GM12878 (cell line): ENCODE results near the gene DUSP15. TPM values are rescaled to one million over a fixed set of nuclear protein-coding genes. Genes with fewer than 3 reads are reported as not detected.

ENCODE experiments used
- ATAC-seq: fragments of 200-7000 bp; cut with Tn5 transposase; 3 replicates; pipeline ENCODE4 v1.9.1; 2020; ENCODE audit warnings: mild to moderate bottlenecking, moderate library complexity
- BruUV-seq: library from RNA; stranded (reverse); fragments of 400-500 nt; replicated peaks from 2 replicates; lab custom pipeline; 2021; lab: Mats Ljungman, UMichigan
- CTCF ChIA-PET: fragments of 300-600 bp; sonication (Branson Sonifier 250); formaldehyde crosslinking; extraction: SDS; loops from one replicate; lab custom pipeline; 2021; ENCODE audit warnings: inconsistent platforms; lab: Yijun Ruan, JAX
- POLR2A ChIA-PET: fragments of 350-600 bp; formaldehyde crosslinking; extraction: SDS; loops from one replicate; lab custom pipeline; 2021; ENCODE audit warnings: inconsistent platforms; lab: Charles Lee
- RAD21 ChIA-PET: fragments of 300-600 bp; sonication (Branson Sonifier 250); formaldehyde crosslinking; loops from one replicate; lab custom pipeline; 2023; ENCODE audit warnings: antibody characterized with exemption; ENCODE audit not compliant: unreplicated experiment; lab: Charles Lee
- SMC1A ChIA-PET: fragments of 300-600 bp; sonication (Branson Sonifier 250); formaldehyde crosslinking; loops from one replicate; lab custom pipeline; 2023; ENCODE audit not compliant: unreplicated experiment, uncharacterized antibody; lab: Charles Lee
- DNase-seq: peaks from one replicate; pipeline ENCODE4 v3.0.0-alpha.2; 2011; ENCODE audit warnings: low read depth, low spot score
- FAIRE-seq: peaks from 3 replicates; lab custom pipeline; 2011; peaks lifted over from hg19 to GRCh38; lab: Jason Lieb, UNC
- H2AFZ ChIP-seq: 2 replicates; pipeline ENCODE4 v1.6.0; 2011; ENCODE audit warnings: low read depth, low read length, control low read depth; ENCODE audit not compliant: control insufficient read depth
- H3K27ac ChIP-seq: 2 replicates; pipeline ENCODE4 v1.5.1; 2011; ENCODE audit warnings: control low read depth; ENCODE audit not compliant: control insufficient read depth, insufficient read depth
- H3K27me3 ChIP-seq, 2 experiments: replicated peaks in 1 of 2; 2 replicates each; pipeline versions ENCODE4 v1.6.0 to v1.6.1; 2011; ENCODE audit warnings: low read length in 1 of 2; ENCODE audit not compliant: control insufficient read depth in 2 of 2, insufficient read depth in 2 of 2
- H3K36me3 ChIP-seq, 2 experiments: 2 replicates each; pipeline ENCODE4 v1.5.1; 2011; ENCODE audit warnings: low read length in 1 of 2; ENCODE audit not compliant: control insufficient read depth in 2 of 2, insufficient read depth in 2 of 2
- H3K4me1 ChIP-seq: 2 replicates; pipeline ENCODE4 v1.6.1; 2011; ENCODE audit warnings: mild to moderate bottlenecking, low read length, moderate library complexity, mixed read lengths; ENCODE audit not compliant: control insufficient read depth, insufficient read depth
- H3K4me2 ChIP-seq: 2 replicates; pipeline ENCODE4 v1.6.0; 2011; ENCODE audit warnings: control low read depth; ENCODE audit not compliant: control insufficient read depth, insufficient read depth
- H3K4me3 ChIP-seq: fragments of 200-600 bp; sonication (generic); 2 replicates; pipeline ENCODE4 v1.5.1; 2016
- H3K79me2 ChIP-seq: 2 replicates; pipeline ENCODE4 v1.6.0; 2011; ENCODE audit warnings: low read length; ENCODE audit not compliant: control insufficient read depth, insufficient read depth
- H3K9ac ChIP-seq: 2 replicates; pipeline ENCODE4 v1.8.0; 2011; ENCODE audit warnings: low read length, control low read depth, mixed read lengths; ENCODE audit not compliant: control insufficient read depth, insufficient read depth
- H3K9me3 ChIP-seq: replicated peaks from 3 replicates; pipeline ENCODE4 v1.5.1; 2011; ENCODE audit warnings: mild to moderate bottlenecking, low read length; ENCODE audit not compliant: control insufficient read depth, insufficient read depth
- H4K20me1 ChIP-seq: 2 replicates; pipeline ENCODE4 v1.6.0; 2011; ENCODE audit not compliant: control insufficient read depth, insufficient read depth
- HDAC6 ChIP-seq: fragments of 200-600 bp; sonication (generic); IDR thresholded peaks from one replicate; pipeline ENCODE4 v1.8.0; 2017; ENCODE audit warnings: antibody characterized with exemption; ENCODE audit not compliant: unreplicated experiment
- HDGF ChIP-seq: fragments of 450-650 bp; IDR thresholded peaks from 2 replicates; pipeline ENCODE4 v1.6.1; 2016; ENCODE audit warnings: antibody characterized with exemption
- MYC ChIP-seq: IDR thresholded peaks from 2 replicates; pipeline ENCODE4 v1.6.1; 2011; ENCODE audit warnings: mild to moderate bottlenecking, low read length, moderate library complexity, inconsistent platforms; ENCODE audit not compliant: insufficient read depth, insufficient replicate concordance, insufficient read length, severe bottlenecking
- POU2F2 ChIP-seq: IDR thresholded peaks from 3 replicates; pipeline ENCODE4 v1.6.1; 2011; ENCODE audit warnings: low read depth, mild to moderate bottlenecking, low read length, borderline replicate concordance
- ZSCAN29 ChIP-seq: fragments of 450-650 bp; IDR thresholded peaks from 2 replicates; pipeline ENCODE4 v1.6.1; 2017; ENCODE audit warnings: mild to moderate bottlenecking, moderate library complexity
- ZZZ3 ChIP-seq: IDR thresholded peaks from 2 replicates; pipeline ENCODE4 v1.6.1; 2011; ENCODE audit warnings: low read depth; ENCODE audit not compliant: control insufficient read depth, insufficient read length
- WGBS: methylation state at CpG from one replicate; pipeline ENCODE4 v1.1.6; 2016; ENCODE audit warnings: low lambda C conversion rate; ENCODE audit not compliant: insufficient replicate concordance, insufficient coverage; ENCODE audit errors: missing lambda C conversion rate; 5-methylcytosine and 5-hydroxymethylcytosine counted together
- in situ Hi-C: fragments of 300-500 bp; cut with MboI; formaldehyde crosslinking; loops from 9 replicates; pipeline ENCODE4 v1.14.3; 2018; ENCODE audit warnings: mixed read lengths
- intact Hi-C: fragments of 100-400 bp; cut with micrococcal nuclease; formaldehyde crosslinking; loops from one replicate; pipeline ENCODE4 v1.14.2; 2022; ENCODE audit not compliant: unreplicated experiment
- polyA plus RNA-seq, 11 experiments: library from polyadenylated mRNA; depleted of rRNA in 4 of 11; unstranded in 6 of 11; stranded (reverse) in 5 of 11; fragments of >200 nt; fragmentation: Nextera tagmentation in 4 of 11; fragmentation: Illumina TruSeq in 1 of 11; extraction: Ambion mirVana in 4 of 11; extraction: Trizol in 1 of 11; gene quantifications; 1 replicate in 1 of 11; 2 replicates in 10 of 11; pipeline versions ENCODE4 v1.2.1 to v1.2.3, GENCODE V29; 2011 to 2016; ENCODE audit warnings: inconsistent platforms in 2 of 11, missing spikeins in 2 of 11, low read depth in 1 of 11
- total RNA-seq, 4 experiments: library from RNA; depleted of rRNA in 3 of 4; stranded (reverse); fragments of >200 nt in 3 of 4; fragmentation: Illumina TruSeq in 1 of 4; extraction: Trizol in 1 of 4; gene quantifications; 2 replicates each; pipeline versions ENCODE4 v1.2.1 to v1.2.3, GENCODE V29; 2013 to 2021
- TF ChIP-seq, protein P1 (sequence below): fragments of 150-350 bp; IDR thresholded peaks from 2 replicates; pipeline ENCODE4 v1.6.1; 2016; ENCODE audit warnings: low read depth, low read length
- TF ChIP-seq, protein P2 (sequence below): IDR thresholded peaks from 2 replicates; pipeline ENCODE4 v1.6.1; 2011; ENCODE audit warnings: mild to moderate bottlenecking, low read depth, low read length, moderate library complexity; ENCODE audit not compliant: insufficient replicate concordance
- TF ChIP-seq, protein P3 (sequence below): fragments of 450-650 bp; IDR thresholded peaks from 2 replicates; pipeline ENCODE4 v1.6.1; 2016; ENCODE audit warnings: mild to moderate bottlenecking, moderate library complexity, borderline replicate concordance

Gene DUSP15
- total and polyA plus RNA-seq, 10 of the 15 experiments (the other 5 are each of a cell fraction or from before 2014, with no cell fraction given) = 0.06 to 2.5 (median 0.67) TPM; not detected in 1

DNA sequence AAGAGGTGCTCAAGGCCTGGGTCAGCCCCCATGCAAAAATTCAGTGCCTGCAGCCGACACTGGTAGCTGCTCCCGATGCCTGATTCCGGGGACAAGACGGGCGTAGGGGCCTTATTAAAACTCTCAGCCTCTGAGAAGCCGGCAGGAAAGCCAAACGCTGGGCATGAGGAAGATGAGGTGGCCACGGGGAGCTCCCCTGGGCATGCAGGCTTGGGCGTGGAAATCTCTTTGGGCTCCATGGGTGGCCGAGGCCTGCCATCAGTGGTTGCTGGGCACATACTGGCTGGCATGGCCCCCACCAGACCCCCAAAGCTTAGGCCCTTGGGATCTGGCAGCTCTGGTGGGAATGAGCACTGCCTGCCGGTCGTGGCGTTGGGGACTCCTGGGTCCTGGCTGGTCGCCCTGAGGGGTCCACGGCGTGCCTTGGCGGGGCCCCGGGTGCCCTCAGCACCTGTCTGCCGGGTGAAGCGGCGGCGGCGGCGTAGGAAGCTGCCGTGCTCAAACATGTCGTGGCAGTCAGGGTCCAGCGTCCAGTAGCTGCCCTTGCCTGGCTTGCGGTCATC lies 25.5 kb downstream of the DUSP15 start:
- H3K9ac ChIP-seq = no peak overlapping the region
- H3K9me3 ChIP-seq = no peaks in the 10 kb centered on the region
- no peaks in the 10 kb centered on the region; the same call in 1 of the 2 replicates for H4K20me1 ChIP-seq
- 65% methylated on average over 21 of the region's 28 CpGs for WGBS
- no peak overlapping the region for H3K4me2 ChIP-seq
- no peak overlapping the region for H3K4me3 ChIP-seq
- in situ Hi-C loops (no loop called here), intact Hi-C loops (loop anchor here (5.0 kb wide), 1 partner anchor 172 kb away; no protein-coding TSS in a partner anchor)
- H3K79me2 ChIP-seq = no peaks in the 10 kb centered on the region
- DNase-seq (no peak), FAIRE-seq (no peak), ATAC-seq (no peak)
- H3K36me3 ChIP-seq = no peaks in the 10 kb centered on the region
- POLR2A ChIA-PET = no interaction called here
- no peak overlapping the region for H2AFZ ChIP-seq
- BruUV-seq = no TSS peak
- TF ChIP-seq, protein P1, sequence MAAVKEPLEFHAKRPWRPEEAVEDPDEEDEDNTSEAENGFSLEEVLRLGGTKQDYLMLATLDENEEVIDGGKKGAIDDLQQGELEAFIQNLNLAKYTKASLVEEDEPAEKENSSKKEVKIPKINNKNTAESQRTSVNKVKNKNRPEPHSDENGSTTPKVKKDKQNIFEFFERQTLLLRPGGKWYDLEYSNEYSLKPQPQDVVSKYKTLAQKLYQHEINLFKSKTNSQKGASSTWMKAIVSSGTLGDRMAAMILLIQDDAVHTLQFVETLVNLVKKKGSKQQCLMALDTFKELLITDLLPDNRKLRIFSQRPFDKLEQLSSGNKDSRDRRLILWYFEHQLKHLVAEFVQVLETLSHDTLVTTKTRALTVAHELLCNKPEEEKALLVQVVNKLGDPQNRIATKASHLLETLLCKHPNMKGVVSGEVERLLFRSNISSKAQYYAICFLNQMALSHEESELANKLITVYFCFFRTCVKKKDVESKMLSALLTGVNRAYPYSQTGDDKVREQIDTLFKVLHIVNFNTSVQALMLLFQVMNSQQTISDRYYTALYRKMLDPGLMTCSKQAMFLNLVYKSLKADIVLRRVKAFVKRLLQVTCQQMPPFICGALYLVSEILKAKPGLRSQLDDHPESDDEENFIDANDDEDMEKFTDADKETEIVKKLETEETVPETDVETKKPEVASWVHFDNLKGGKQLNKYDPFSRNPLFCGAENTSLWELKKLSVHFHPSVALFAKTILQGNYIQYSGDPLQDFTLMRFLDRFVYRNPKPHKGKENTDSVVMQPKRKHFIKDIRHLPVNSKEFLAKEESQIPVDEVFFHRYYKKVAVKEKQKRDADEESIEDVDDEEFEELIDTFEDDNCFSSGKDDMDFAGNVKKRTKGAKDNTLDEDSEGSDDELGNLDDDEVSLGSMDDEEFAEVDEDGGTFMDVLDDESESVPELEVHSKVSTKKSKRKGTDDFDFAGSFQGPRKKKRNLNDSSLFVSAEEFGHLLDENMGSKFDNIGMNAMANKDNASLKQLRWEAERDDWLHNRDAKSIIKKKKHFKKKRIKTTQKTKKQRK = no peak
- no peak for TF ChIP-seq HDAC6
- TF ChIP-seq, protein P2, sequence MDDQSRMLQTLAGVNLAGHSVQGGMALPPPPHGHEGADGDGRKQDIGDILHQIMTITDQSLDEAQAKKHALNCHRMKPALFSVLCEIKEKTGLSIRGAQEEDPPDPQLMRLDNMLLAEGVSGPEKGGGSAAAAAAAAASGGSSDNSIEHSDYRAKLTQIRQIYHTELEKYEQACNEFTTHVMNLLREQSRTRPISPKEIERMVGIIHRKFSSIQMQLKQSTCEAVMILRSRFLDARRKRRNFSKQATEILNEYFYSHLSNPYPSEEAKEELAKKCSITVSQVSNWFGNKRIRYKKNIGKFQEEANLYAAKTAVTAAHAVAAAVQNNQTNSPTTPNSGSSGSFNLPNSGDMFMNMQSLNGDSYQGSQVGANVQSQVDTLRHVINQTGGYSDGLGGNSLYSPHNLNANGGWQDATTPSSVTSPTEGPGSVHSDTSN = no peak
- TF ChIP-seq ZZZ3 = no peak
- TF ChIP-seq POU2F2 = no peak
- TF ChIP-seq, protein P3, sequence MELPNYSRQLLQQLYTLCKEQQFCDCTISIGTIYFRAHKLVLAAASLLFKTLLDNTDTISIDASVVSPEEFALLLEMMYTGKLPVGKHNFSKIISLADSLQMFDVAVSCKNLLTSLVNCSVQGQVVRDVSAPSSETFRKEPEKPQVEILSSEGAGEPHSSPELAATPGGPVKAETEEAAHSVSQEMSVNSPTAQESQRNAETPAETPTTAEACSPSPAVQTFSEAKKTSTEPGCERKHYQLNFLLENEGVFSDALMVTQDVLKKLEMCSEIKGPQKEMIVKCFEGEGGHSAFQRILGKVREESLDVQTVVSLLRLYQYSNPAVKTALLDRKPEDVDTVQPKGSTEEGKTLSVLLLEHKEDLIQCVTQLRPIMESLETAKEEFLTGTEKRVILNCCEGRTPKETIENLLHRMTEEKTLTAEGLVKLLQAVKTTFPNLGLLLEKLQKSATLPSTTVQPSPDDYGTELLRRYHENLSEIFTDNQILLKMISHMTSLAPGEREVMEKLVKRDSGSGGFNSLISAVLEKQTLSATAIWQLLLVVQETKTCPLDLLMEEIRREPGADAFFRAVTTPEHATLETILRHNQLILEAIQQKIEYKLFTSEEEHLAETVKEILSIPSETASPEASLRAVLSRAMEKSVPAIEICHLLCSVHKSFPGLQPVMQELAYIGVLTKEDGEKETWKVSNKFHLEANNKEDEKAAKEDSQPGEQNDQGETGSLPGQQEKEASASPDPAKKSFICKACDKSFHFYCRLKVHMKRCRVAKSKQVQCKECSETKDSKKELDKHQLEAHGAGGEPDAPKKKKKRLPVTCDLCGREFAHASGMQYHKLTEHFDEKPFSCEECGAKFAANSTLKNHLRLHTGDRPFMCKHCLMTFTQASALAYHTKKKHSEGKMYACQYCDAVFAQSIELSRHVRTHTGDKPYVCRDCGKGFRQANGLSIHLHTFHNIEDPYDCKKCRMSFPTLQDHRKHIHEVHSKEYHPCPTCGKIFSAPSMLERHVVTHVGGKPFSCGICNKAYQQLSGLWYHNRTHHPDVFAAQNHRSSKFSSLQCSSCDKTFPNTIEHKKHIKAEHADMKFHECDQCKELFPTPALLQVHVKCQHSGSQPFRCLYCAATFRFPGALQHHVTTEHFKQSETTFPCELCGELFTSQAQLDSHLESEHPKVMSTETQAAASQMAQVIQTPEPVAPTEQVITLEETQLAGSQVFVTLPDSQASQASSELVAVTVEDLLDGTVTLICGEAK = no peak
- TF ChIP-seq HDGF = no peak
- TF ChIP-seq ZSCAN29 = no peak
- TF ChIP-seq MYC = no peak
- SMC1A ChIA-PET = no interaction called here
- peaks cover 5% of the 10 kb centered on the region; the same call in 1 of the 2 replicates for H3K4me1 ChIP-seq
- no peak overlapping the region for H3K27ac ChIP-seq
- RAD21 ChIA-PET = interaction anchor here (1.7 to 1.9 kb wide), 2 partner anchors 21 to 112 kb away, joined by 4 read pairs; no protein-coding TSS in a partner anchor
- no peaks in the 10 kb centered on the region; a peak in 2 of 4 replicates for H3K27me3 ChIP-seq
- CTCF ChIA-PET = interaction anchor here (0.6 to 7.3 kb wide), 6 partner anchors 10 to 187 kb away, joined by 3 to 109 read pairs (median 3); partner anchors contain the start of gene MYLK2
